H1 (cell line): ENCODE data around the gene PLBD1. TPM values are rescaled to one million over a fixed set of nuclear protein-coding genes. Genes with fewer than 3 reads are reported as not detected.

ENCODE experiments used
- E2F6 ChIP-seq: IDR thresholded peaks from 2 replicates; pipeline ENCODE4 v1.6.1; 2012; ENCODE audit warnings: inconsistent platforms
- EZH2 ChIP-seq: fragments of 200-600 bp; sonication (generic); IDR thresholded peaks from 2 replicates; pipeline ENCODE4 v1.7.1; 2012; ENCODE audit warnings: low read depth, mild to moderate bottlenecking, moderate library complexity, low read length, inconsistent platforms; ENCODE audit not compliant: severe bottlenecking
- FOSL1 ChIP-seq: IDR thresholded peaks from 2 replicates; pipeline ENCODE4 v1.6.1; 2011; ENCODE audit warnings: mild to moderate bottlenecking, low read depth, low read length, moderate library complexity; ENCODE audit not compliant: insufficient read depth
- GABPA ChIP-seq: IDR thresholded peaks from 2 replicates; pipeline ENCODE4 v1.6.1; 2011; ENCODE audit warnings: mild to moderate bottlenecking, low read length, moderate library complexity, borderline replicate concordance; ENCODE audit not compliant: insufficient read depth
- GTF2F1 ChIP-seq: IDR thresholded peaks from 2 replicates; pipeline ENCODE4 v1.6.1; 2012; ENCODE audit warnings: low read depth, low read length, improper control_type of control experiment, borderline replicate concordance
- JUND ChIP-seq: IDR thresholded peaks from 2 replicates; pipeline ENCODE4 v1.6.1; 2011; ENCODE audit warnings: mild to moderate bottlenecking, improper control_type of control experiment, low read length
- KDM4A ChIP-seq: IDR thresholded peaks from one replicate; pipeline ENCODE4 v1.7.1; 2012; ENCODE audit warnings: low read depth, mild to moderate bottlenecking, moderate library complexity, low read length, inconsistent platforms; ENCODE audit not compliant: severe bottlenecking
- MAX ChIP-seq: IDR thresholded peaks from 2 replicates; pipeline ENCODE4 v1.6.1; 2012; ENCODE audit warnings: inconsistent platforms
- NRF1 ChIP-seq: IDR thresholded peaks from 2 replicates; pipeline ENCODE4 v1.6.1; 2011; ENCODE audit warnings: mild to moderate bottlenecking, low read depth, low read length, improper control_type of control experiment
- PHF8 ChIP-seq: fragments of 200-600 bp; sonication (generic); conservative IDR thresholded peaks from 2 replicates; pipeline ENCODE4 v1.7.1; 2012; ENCODE audit warnings: low read depth, mild to moderate bottlenecking, inconsistent platforms, low read length, moderate library complexity
- POLR2A ChIP-seq, 2 experiments: IDR thresholded peaks; 1 replicate in 1 of 2; 2 replicates in 1 of 2; pipeline ENCODE4 v1.6.1; 2011; ENCODE audit warnings: low read depth in 2 of 2, low read length in 2 of 2, mild to moderate bottlenecking in 2 of 2; ENCODE audit errors: control extremely low read depth in 1 of 2
- POLR2AphosphoS5 ChIP-seq: IDR thresholded peaks from 2 replicates; pipeline ENCODE4 v1.6.1; 2011; ENCODE audit warnings: low read depth, low read length
- RAD21 ChIP-seq, 2 experiments: IDR thresholded peaks in 1 of 2; conservative IDR thresholded peaks in 1 of 2; 2 replicates each; pipeline ENCODE4 v1.6.1; 2011; ENCODE audit warnings: low read depth in 2 of 2, low read length in 2 of 2, improper control_type of control experiment in 1 of 2, inconsistent platforms in 1 of 2, mild to moderate bottlenecking in 1 of 2, moderate library complexity in 1 of 2
- SIN3A ChIP-seq, 2 experiments: IDR thresholded peaks in 1 of 2; conservative IDR thresholded peaks in 1 of 2; 2 replicates each; pipeline ENCODE4 v1.6.1; 2011 to 2012; ENCODE audit warnings: low read length in 2 of 2, improper control_type of control experiment in 1 of 2, low read depth in 1 of 2, mild to moderate bottlenecking in 1 of 2
- SP1 ChIP-seq: IDR thresholded peaks from 2 replicates; pipeline ENCODE4 v1.6.1; 2011; ENCODE audit warnings: low read depth, low read length
- SUZ12 ChIP-seq: fragments of 200-600 bp; sonication (generic); IDR thresholded peaks from 2 replicates; pipeline ENCODE4 v1.6.1; 2012; ENCODE audit warnings: mild to moderate bottlenecking, inconsistent platforms, low read length, moderate library complexity, mixed read lengths
- TAF1 ChIP-seq: IDR thresholded peaks from 2 replicates; pipeline ENCODE4 v1.6.1; 2011; ENCODE audit warnings: mild to moderate bottlenecking, low read depth, low read length
- USF2 ChIP-seq: IDR thresholded peaks from 2 replicates; pipeline ENCODE4 v1.6.1; 2011; ENCODE audit warnings: low read length, improper control_type of control experiment
- YY1 ChIP-seq: IDR thresholded peaks from 2 replicates; pipeline ENCODE4 v1.6.1; 2011; ENCODE audit warnings: low read depth, mild to moderate bottlenecking, low read length
- polyA plus RNA-seq, 7 experiments: library from polyadenylated mRNA; depleted of rRNA in 3 of 7; stranded (reverse) in 5 of 7; unstranded in 2 of 7; fragments of >200 nt in 5 of 7; fragments of 200-250 nt in 2 of 7; gene quantifications; 1 replicate in 5 of 7; 2 replicates in 1 of 7; 4 replicates in 1 of 7; pipeline versions ENCODE4 v1.2.1 to v1.2.3, GENCODE V29; 2011 to 2013; ENCODE audit warnings: missing spikeins in 2 of 7, mixed read lengths in 2 of 7
- total RNA-seq: library from RNA; stranded (reverse); fragmentation: NEBNext Ultra II Directional; extraction: Animal tissue kit (Norgen Biotek cat#: 25700); gene quantifications from 2 replicates; pipeline ENCODE4 v1.2.1, GENCODE V29; 2021

PLBD1 gene
- total and polyA plus RNA-seq, 2 of the 8 experiments (the other 6 are each of a cell fraction or from before 2014, with no cell fraction given) = 6.3 to 12.3 TPM

- TF ChIP-seq GTF2F1 (no peak), GABPA (0 out of 2 replicates have a peak, but pooled peaks have one; percentile 20), PHF8 (peak; percentile 62), RAD21 (IDR thresholded peaks at IDR 0.05 in 1 of 2, conservative IDR thresholded peaks at IDR 0.05 in 1 of 2; ENCODE audit: low read depth in 2 of 2, low read length in 2 of 2) (peak in 1 of 2 experiments; percentile 0; a peak in 1 of 4 replicates), EZH2 (peak; percentile 45), NRF1 (peak; percentile 52), SUZ12 (no peak), FOSL1 (no peak), USF2 (peak; percentile 35; the same call in 1 of the 2 replicates), E2F6 (peak; percentile 88), SIN3A (conservative IDR thresholded peaks at IDR 0.05 in 1 of 2, IDR thresholded peaks at IDR 0.05 in 1 of 2; ENCODE audit: low read depth in 1 of 2, low read length in 2 of 2) (no peak), JUND (no peak), YY1 (peak; percentile 16; the same call in 1 of the 2 replicates), KDM4A (peak; percentile 36), TAF1 (peak; percentile 55; the same call in 1 of the 2 replicates), SP1 (no peak), POLR2AphosphoS5 (no peak), MAX (peak; percentile 94), POLR2A (IDR thresholded peaks at IDR 0.05; ENCODE audit: control extremely low read depth in 1 of 2, low read depth in 2 of 2, low read length in 2 of 2) (peak; percentile 46 to 71)
These were observed at the start of gene PLBD1 (continued) for GRCh38 chr12:14567351-14568162.
